HG02610 (cell line): ENCODE data around the gene TRPV6.

Source experiments
- ATAC-seq: cut with Tn5 transposase; IDR thresholded peaks from one replicate; pipeline ENCODE4 v1.9.1; 2021; ENCODE audit warnings: mild to moderate bottlenecking, moderate library complexity; ENCODE audit not compliant: unreplicated experiment

Gene TRPV6

DNA sequence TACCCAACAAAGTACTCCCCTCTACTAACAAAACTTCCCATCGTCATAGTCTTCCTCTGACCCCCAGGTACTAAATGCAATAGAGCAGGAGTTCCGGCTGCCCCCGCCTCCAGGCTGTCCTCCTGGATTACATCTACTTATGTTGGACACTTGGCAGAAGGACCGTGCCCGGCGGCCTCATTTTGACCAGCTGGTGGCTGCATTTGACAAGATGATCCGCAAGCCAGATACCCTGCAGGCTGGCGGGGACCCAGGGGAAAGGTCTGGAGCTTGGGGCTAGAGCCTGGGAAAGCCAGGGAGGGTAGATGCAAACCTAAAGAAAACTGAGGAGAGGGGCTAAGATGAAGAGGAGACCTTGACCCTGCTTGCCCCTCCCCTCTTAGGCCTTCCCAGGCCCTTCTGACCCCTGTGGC, 15.4 kb downstream of the TRPV6 start:
- no peak for ATAC-seq

DNA sequence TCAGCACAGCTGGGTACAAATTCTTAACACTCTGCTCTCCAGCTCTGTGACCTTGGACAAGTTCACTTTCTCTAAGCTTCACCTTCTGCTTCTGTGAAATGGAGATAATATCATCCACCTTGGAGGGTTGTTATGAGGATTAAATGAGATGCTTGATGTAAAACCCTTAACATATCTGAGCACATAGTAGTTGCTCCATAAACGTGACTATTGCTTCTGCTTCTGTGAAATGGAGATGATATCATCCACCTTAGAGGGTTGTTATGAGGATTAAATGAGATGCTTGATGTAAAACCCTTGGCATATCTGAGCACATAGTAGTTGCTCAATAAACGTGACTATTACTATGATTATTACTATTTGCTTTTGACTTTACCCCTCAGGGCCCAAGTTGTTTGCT, 16.1 kb downstream of the TRPV6 start:
- no peak for ATAC-seq

DNA sequence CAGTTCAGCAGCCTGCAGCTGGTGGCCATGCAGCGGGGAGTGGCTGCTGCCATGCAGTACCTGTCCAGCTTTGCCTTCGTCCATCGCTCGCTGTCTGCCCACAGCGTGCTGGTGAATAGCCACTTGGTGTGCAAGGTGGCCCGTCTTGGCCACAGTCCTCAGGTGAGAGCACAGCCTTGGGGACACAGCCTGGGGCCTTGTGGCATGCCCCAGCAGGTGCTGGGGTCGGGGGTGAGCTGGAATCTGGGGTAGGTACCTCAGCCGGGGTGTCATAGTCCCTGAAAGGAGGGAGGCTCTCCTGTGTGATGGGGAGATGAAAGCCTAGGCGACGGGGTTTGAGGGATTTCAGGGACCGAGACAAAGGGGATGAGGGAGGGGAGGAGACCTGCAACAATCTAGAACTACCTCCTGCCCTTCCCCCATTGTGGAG, 16.5 kb downstream of the TRPV6 start:
- ATAC-seq = no peak

DNA sequence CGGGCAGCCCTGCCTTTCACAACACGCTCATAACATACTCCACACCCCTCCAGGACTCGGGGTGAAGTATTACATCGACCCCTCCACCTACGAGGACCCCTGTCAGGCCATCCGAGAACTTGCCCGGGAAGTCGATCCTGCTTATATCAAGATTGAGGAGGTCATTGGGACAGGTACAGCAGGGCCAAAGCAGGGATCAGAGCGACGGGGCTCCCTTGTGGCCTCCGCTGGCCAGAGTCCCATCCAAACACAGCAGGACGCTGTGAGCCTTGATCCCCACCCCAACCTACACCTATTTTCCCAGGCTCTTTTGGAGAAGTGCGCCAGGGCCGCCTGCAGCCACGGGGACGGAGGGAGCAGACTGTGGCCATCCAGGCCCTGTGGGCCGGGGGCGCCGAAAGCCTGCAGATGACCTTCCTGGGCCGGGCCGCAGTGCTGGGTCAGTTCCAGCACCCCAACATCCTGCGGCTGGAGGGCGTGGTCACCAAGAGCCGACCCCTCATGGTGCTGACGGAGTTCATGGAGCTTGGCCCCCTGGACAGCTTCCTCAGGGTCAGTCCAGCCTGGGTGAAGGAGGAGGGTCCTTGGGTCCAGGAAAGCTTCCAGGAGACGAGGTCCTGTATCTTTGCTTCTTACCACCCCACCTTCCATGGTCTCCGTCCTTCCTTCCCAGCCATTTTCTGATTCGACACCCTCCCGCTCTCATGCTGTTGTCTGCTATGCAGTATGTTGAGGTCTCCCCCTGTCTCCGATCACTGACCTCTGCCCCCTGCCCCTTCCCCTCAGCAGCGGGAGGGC, 17.2 kb downstream of the TRPV6 start:
- no peak for ATAC-seq

DNA sequence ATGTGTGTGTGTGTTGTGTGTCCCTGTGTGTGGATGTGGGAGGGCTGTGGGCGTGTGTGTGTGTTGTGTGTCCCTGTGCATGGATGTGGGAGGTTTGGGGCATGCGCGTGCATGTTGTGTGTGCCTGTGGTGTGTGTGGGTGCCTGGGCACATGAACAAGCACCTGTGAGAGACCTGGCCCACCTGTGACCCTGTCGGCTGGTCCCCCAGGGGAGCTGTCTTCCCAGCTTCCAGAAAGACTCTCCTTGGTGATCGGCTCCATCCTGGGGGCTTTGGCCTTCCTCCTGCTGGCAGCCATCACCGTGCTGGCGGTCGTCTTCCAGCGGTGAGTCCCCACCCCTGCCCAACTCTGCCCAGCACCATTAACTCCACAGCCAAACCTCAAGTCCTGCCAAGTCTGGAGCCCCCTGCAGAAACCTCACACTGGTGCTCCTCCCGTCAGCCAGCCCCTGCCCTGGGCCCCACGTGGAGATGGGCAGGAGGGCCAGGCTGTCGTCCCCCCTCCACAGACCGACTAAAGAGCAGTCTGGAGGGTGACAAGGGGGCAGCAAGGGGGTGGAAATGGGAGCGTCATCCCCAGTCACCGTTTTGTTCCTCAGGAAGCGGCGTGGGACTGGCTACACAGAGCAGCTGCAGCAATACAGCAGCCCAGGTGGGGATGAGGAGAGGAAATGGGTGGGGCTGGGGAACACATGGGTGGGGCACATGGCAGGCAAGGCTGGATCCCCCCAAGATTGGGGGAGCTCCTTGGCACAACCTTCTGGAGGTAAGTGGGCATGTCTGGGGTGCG, 18.0 kb downstream of the TRPV6 start:
- no peak for ATAC-seq

DNA sequence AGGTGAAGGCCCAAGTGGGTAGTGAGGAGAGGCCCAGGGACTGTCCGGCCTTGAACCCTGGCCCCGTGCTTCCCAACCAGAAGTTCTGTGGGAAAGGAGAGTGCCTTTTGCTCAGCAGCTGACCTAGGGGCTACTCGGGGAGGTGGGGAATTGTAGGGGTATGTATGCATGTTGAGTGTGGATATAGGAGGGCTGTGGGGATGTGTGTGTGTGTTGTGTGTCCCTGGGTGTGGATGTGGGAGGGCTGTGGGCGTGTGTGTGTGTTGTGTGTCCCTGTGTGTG, 18.5 kb downstream of the TRPV6 start:
- no peak for ATAC-seq

DNA sequence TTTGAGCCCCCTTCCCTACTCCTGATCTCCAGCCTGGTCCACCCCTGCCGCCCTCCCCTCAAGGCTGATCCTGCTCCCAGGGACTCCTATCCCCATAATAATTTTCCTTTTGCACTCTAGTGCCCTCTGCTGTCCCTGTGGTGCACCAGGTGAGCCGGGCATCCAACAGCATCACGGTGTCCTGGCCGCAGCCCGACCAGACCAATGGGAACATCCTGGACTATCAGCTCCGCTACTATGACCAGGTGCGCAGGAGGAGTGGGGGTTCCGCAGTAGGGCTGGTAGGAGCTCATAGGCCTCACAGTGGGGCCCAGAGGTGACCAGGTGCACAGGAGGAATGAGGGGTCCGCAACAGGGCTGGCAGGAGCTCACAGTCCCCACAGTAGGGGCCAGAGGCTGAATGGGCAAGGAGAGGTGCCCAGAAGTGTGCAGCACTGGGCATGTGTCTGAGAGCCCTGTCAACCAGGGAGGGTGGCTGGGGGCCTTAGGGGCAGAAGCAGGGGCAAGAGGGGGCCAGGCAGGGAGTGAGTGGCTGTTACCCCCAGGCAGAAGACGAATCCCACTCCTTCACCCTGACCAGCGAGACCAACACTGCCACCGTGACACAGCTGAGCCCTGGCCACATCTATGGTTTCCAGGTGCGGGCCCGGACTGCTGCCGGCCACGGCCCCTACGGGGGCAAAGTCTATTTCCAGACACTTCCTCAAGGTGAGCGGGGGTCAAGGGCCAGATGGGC, 19.0 kb downstream of the TRPV6 start:
- no peak for ATAC-seq

DNA sequence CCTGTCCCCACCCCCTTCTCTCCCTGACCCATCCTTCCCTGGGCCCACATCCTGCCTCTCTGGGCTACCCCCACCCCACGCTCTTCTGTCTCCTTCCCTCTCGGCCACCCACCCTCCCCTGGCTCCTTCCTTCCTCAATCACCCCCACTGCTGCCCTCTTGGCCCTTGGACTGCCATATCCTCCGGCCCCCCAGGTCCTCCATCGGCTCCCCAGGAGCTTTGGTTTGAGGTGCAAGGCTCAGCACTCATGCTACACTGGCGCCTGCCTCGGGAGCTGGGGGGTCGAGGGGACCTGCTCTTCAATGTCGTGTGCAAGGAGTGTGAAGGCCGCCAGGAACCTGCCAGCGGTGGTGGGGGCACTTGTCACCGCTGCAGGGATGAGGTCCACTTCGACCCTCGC, 19.8 kb downstream of the TRPV6 start:
- no peak for ATAC-seq

DNA sequence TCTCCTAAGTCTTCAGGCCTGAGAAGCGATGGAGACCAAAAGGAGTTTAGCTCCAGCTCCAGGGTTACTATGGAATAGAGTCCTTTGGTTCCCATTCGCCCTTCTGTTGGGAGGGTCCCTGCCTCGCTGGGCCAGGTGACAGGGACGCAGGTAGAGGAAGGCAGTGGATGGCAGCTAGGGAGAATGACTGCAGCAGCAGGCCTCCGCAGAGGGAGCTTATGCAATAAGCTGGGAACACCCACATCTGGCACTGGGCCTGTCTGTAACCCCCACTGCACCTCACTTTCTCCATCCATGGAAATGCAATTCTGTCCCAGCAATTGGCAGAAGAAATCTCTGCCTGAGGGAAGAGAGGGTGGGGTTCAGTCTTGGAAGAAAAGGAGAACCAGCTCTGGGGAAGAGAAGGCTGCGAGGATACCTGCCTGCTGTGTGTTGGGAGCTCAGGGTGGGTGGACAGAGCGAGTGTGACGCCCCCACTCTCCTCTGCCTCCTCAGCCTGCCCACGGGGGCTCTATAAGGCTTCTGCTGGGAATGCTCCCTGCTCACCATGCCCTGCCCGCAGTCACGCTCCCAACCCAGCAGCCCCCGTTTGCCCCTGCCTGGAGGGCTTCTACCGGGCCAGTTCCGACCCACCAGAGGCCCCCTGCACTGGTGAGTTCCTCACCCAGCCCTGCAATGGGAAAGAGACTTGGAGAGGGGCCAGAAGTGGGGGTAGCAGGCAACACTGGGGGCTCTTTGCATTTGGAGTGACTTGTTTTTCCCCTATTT, 20.4 kb downstream of the TRPV6 start:
- ATAC-seq = no peak

DNA sequence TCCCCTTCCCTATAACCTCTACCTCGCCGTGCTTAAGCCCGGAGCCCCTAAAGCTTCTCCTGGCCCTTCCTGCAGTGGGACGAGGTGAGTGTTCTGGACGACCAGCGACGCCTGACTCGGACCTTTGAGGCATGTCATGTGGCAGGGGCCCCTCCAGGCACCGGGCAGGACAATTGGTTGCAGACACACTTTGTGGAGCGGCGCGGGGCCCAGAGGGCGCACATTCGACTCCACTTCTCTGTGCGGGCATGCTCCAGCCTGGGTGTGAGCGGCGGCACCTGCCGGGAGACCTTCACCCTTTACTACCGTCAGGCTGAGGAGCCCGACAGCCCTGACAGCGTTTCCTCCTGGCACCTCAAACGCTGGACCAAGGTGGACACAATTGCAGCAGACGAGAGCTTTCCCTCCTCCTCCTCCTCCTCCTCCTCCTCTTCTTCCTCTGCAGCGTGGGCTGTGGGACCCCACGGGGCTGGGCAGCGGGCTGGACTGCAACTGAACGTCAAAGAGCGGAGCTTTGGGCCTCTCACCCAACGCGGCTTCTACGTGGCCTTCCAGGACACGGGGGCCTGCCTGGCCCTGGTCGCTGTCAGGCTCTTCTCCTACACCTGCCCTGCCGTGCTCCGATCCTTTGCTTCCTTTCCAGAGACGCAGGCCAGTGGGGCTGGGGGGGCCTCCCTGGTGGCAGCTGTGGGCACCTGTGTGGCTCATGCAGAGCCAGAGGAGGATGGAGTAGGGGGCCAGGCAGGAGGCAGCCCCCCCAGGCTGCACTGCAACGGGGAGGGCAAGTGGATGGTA, 21.5 kb downstream of the TRPV6 start:
- ATAC-seq = no peak

DNA sequence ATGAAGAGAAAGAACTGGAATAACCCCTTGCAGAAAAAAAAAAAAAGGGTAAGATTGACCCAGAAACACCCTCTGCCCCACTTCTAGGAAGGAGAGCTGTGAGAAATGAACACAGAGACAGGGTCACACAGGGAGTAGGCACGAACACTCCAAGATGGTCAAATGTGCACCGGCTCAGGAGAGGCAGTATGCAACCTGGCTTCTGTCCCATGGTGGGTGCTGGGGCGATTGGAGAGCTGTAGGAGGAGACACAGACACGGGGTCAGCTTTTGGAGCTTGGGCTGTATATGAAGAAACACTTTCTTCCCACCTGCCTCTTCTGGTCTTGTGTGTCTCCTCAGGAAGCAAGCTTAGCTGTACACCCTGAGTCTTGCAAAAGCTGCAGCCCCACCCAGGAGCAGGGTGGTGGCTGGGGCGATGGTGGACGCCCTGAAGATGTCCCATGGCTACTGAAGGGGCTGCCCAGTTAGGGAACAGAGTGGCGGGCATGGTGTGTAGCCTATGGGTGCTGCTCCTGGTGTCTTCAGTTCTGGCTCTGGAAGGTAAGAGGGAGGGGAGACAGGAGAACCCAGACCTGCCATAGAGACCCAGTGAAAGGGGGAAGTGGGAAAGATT, 22.7 kb downstream of the TRPV6 start:
- no peak for ATAC-seq

DNA sequence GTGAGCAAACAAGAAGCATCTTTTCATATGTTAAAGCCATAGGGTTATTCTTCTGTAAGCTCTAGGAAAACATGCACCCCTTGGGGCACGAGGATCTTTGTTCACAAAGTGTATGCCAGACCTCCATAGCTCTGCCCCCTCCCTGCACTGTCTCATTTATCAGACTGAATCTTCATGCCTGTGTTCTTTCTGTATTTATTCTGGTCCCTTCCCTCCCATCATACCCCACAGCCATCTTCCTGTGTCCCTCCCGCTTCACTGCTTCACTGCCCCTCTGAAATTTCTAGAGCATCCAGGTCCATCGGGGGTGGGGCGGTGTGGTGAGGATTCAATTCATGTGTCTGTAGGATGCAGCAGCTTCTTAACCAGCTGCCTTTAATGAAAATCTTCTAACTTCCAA, 23.2 kb downstream of the TRPV6 start:
- no peak for ATAC-seq

DNA sequence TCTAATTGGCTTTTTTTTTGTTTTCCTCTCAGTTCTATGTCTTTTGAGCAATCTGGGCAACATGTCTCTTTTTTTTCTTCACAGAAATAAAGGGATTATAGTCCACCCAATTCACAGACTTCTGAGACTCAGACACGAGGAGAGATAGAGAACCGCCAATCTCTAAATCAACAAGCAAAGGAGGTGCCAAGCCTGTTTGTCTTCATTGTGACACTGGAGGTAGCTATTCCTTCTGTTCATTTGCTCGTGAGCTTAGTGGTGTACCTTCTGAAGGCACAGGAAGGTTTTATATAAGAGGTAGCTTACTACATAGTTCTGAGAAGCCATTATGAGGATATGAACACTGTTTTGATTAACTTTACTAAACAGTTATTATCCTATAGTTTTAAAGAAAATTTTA, 24.6 kb downstream of the TRPV6 start:
- no peak for ATAC-seq

DNA sequence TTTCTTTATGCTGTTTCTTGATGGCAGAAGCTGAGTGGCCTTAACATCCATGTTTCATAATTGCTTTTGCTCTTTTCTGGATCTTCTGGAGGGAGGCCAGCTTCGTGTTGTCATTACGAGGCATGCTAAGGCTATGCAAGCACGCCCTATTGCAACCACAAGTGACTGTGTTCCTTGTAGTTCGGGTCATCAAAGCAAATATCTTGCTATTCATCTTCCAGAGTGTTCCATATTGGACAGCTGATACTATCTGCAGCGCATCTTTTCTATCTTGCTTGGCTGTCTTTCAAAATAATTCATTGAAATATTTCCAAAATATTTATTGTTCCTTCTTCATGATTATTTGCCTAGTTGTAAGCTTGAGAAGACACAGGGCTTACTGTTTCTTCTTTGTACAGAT, 25.7 kb downstream of the TRPV6 start:
- no peak for ATAC-seq

DNA sequence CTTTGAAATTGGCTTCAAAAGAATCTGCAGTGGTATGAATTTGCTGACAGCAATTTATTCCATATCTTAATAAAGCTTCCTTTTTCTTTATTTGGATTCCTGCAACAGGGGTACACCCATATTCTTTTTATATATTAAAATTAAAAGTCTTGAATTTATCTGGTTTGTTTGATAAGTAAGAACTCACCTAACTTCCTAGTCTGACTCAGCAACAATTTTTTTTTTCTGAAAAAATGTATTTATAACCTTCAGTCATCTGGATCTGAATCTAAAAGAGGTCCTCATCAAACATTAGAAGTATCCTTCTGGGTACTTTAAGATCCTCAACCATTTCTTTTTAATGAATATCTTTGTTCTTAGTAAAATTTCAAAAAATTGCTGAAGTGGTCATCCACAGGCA, 26.1 kb downstream of the TRPV6 start:
- ATAC-seq = no peak

DNA sequence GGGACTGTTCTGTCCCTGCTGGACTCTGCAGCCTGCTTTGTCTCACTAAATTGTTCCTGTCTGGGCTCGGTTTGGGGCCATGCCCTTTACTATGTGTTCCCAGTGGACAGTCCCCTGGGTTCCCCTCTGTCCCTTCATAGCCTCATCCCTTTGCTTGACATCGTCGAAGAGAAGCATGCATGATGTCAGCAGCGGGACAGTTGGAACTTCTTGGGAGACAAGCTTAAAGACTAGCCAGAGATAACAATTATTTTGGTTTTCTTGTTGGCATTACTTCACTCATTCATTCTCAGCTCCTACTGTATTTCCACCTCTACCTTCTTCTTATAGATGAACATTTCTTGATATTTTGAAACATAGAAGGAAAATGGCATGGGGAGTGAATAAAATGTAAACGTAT, 27.9 kb downstream of the TRPV6 start:
- ATAC-seq = no peak

DNA sequence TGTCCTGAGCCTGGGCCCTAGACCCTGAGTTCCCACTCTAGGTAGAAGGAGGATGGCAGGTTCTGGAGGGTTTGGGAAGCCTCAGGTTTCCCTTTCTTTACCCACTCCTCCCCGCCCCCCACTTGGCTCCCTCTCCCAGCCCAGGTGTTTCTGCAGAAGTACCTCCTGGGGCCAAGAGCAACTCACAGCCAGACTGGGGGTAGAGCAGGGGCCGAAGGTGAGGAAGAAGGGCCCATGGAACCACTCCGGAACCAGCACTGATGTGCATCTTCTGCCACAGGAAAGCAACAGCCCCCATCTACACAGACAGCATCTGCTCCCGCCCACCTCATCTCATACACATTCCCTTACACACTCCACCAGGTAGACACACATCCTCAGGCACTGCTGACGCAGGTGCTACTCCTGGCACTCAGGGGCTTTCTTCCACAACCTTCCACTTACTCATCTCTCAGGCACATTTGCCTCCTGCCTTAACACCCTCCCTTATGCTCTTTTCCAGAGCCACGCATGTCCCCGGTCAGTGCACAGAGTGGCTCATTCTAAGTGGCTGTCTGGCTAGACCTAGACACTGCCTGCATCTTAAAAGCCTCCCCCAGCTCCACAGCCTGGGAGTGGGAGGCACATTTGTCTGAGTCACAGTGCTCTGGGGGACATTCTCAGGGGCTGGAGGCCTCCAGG, 28.8 kb downstream of the TRPV6 start:
- no peak for ATAC-seq

DNA sequence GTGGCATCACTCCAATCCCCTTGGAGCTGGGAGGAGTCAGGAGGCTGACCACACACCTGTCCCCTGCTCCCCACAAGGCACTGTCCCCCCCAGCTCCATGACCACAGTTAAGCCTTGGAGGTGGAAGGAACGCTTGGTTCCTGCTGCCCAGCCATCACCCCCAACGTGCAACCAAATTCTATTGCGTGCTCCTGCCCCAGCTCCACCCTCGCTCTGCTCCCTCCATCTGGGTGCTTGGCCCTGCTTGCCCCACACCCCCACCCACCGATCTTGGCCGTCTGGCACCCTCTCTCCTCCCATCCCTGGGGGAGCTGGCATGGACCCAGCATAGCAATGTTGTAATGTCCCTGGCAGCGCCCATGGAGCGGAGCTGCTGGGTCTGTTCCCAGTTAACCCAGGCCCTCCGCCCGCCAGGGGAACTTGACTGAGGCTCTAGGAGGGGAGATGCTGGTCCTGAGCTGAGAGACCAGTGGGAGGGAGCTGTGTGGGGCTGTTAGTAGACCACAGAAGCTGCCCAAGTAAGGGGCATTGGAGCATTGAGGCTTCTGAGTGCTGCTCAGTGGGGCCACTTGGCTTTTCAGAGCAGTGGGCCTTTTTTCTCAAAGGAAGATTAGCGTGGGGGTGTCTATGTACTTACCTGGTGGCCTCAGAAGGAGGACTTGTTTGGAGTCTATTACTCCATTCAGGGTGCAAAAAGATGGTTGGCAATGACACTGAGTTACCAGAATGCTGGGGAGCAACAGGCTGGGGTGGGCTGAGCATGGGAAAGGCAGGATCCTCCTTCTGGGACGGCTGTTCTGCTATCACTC, 29.6 kb downstream of the TRPV6 start:
- no peak for ATAC-seq
